ENCODE results near the gene TMEM242. TPM values are rescaled to one million over a fixed set of nuclear protein-coding genes. Genes with fewer than 3 reads are reported as not detected.

Gene TMEM242
- total RNA-seq, 1 experiment from 2014 or later: 9.4 TPM

DNA sequence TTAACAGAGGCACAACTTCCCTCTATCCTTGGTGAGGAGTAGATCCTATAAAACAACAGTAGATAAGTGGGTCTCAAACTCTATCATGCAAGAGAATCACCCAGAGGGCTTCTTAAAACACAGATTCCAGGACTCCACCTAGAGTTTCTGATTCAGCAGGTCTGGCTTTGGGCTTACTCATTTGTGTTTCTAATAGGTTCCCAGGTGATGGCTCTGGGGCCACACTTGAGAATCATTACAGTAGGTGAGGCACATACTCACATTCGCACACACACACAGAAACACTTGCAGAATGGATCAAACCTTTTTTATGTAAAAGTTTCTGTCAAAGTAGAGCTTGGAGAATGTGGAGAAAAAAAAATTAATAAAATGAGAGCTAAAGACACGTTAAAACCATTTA lies 52.4 kb downstream of the TMEM242 start:
- Mint-ChIP-seq H3K4me1 (ENCODE audit: insufficient read depth, unreplicated experiment) (no peaks in the 10 kb centered on the region), H3K27ac (ENCODE audit: low read depth, unreplicated experiment) (no peak overlapping the region), H3K27me3 (ENCODE audit: insufficient read depth, unreplicated experiment) (no peaks in the 10 kb centered on the region), H3K4me3 (ENCODE audit: unreplicated experiment) (no peak overlapping the region), H3K9me3 (ENCODE audit: unreplicated experiment) (peaks cover 12% of the 10 kb centered on the region), H3K36me3 (ENCODE audit: insufficient read depth, unreplicated experiment) (no peaks in the 10 kb centered on the region)
- intact Hi-C loops (cut with micrococcal nuclease): loop anchor here (10.0 kb wide), 1 partner anchor 1946 kb away; no protein-coding TSS in a partner anchor
- DNase-seq (ENCODE audit: unreplicated experiment): no peak
- TF ChIP-seq, protein P1, sequence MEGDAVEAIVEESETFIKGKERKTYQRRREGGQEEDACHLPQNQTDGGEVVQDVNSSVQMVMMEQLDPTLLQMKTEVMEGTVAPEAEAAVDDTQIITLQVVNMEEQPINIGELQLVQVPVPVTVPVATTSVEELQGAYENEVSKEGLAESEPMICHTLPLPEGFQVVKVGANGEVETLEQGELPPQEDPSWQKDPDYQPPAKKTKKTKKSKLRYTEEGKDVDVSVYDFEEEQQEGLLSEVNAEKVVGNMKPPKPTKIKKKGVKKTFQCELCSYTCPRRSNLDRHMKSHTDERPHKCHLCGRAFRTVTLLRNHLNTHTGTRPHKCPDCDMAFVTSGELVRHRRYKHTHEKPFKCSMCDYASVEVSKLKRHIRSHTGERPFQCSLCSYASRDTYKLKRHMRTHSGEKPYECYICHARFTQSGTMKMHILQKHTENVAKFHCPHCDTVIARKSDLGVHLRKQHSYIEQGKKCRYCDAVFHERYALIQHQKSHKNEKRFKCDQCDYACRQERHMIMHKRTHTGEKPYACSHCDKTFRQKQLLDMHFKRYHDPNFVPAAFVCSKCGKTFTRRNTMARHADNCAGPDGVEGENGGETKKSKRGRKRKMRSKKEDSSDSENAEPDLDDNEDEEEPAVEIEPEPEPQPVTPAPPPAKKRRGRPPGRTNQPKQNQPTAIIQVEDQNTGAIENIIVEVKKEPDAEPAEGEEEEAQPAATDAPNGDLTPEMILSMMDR (IDR thresholded peaks at IDR 0.05; ENCODE audit: unreplicated experiment): no peak
- BruUV-seq (replicated peaks): no TSS peak
- ChIA-PET CTCF (no interaction called here), POLR2A (no interaction called here)

DNA sequence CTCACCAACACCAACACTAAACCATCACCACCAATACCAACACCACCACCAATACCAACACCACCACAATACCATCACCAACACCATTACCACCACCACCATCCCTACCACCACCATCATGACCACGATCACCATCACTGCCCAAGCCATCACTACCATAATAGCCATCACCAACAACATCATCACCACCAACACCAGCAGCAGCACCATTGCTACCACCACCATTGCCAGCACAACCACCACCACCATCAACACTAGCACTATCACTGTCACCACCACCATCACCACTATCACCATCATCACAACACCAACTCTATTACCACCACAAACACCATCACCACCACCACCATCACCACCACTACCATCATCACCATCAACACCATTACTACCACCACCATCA lies 53.0 kb downstream of the TMEM242 start:
- no peaks in the 10 kb centered on the region for H3K36me3 Mint-ChIP-seq (ENCODE audit: insufficient read depth, unreplicated experiment)
- no peak overlapping the region for H3K4me3 Mint-ChIP-seq (ENCODE audit: unreplicated experiment)
- no peak overlapping the region for H3K27ac Mint-ChIP-seq (ENCODE audit: low read depth, unreplicated experiment)
- DNase-seq (ENCODE audit: unreplicated experiment): no peak
- TF ChIP-seq, protein P1 (IDR thresholded peaks at IDR 0.05; ENCODE audit: unreplicated experiment): no peak
- H3K9me3 Mint-ChIP-seq (ENCODE audit: unreplicated experiment): peaks cover 12% of the 10 kb centered on the region
- ChIA-PET POLR2A (no interaction called here), CTCF (no interaction called here)
- no peaks in the 10 kb centered on the region for H3K27me3 Mint-ChIP-seq (ENCODE audit: insufficient read depth, unreplicated experiment)
- intact Hi-C loops (cut with micrococcal nuclease): loop anchor here (10.0 kb wide), 1 partner anchor 1946 kb away; no protein-coding TSS in a partner anchor
- BruUV-seq (replicated peaks): no TSS peak
- no peaks in the 10 kb centered on the region for H3K4me1 Mint-ChIP-seq (ENCODE audit: insufficient read depth, unreplicated experiment)

DNA sequence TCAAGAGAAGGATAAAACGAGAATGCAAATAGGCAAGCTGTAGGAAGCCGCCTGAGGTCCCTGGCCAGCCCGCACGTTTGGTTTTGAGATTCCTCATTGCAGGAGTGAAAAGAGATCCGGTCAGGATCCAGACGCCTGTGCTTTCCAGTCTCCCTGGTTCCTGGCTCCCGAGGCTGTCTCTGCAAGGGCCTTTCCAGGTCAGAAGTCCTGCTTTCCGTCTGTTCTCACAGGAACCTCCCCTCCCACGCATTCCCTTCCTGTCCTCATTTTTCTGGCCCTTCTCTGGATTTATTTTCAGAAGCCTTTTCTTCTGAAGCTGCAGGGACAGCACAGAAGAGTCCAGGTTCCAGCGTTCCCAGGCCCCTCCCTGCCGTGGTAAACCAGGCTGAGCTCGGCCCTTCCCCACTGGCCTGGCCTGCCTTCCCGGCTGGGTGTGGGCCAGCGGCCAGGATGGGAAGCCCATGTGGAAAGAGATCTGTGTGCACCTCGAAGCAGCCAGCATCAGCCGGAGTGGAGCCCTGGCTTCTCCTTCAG lies 54.0 kb downstream of the TMEM242 start:
- H3K27me3 Mint-ChIP-seq (ENCODE audit: insufficient read depth, unreplicated experiment): no peaks in the 10 kb centered on the region
- H3K36me3 Mint-ChIP-seq (ENCODE audit: insufficient read depth, unreplicated experiment): no peaks in the 10 kb centered on the region
- no peak overlapping the region for H3K4me3 Mint-ChIP-seq (ENCODE audit: unreplicated experiment)
- CTCF ChIA-PET: no interaction called here
- TF ChIP-seq, protein P1 (IDR thresholded peaks at IDR 0.05; ENCODE audit: unreplicated experiment): no peak
- DNase-seq (ENCODE audit: unreplicated experiment): no peak
- no peak overlapping the region for H3K27ac Mint-ChIP-seq (ENCODE audit: low read depth, unreplicated experiment)
- H3K4me1 Mint-ChIP-seq (ENCODE audit: insufficient read depth, unreplicated experiment): no peaks in the 10 kb centered on the region
- peaks cover 12% of the 10 kb centered on the region for H3K9me3 Mint-ChIP-seq (ENCODE audit: unreplicated experiment)
- POLR2A ChIA-PET: no interaction called here
- intact Hi-C loops (cut with micrococcal nuclease): no loop called here
- BruUV-seq (replicated peaks): no TSS peak

DNA sequence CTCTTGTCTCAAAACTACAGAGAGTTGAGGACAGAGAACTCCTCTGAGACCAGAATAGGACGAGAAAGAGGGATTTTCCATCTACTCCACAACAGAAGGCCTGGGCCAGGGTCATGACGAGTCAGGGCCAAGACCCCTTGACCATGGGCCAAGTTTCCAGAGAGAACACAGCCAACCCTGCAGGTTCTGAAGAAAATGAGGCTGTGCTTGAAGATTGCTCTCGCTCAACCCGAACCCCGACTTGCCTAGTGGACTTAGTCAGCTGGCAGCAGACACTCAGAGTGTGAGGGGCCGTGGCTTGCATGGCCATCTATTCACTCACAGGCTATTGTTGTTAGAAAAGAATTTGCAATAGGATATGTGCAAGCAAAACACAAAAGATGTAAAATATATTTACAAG lies 54.5 kb downstream of the TMEM242 start:
- Mint-ChIP-seq H3K9me3 (ENCODE audit: unreplicated experiment) (peaks cover 12% of the 10 kb centered on the region), H3K36me3 (ENCODE audit: insufficient read depth, unreplicated experiment) (no peaks in the 10 kb centered on the region), H3K27me3 (ENCODE audit: insufficient read depth, unreplicated experiment) (no peaks in the 10 kb centered on the region), H3K4me1 (ENCODE audit: insufficient read depth, unreplicated experiment) (no peaks in the 10 kb centered on the region), H3K4me3 (ENCODE audit: unreplicated experiment) (no peak overlapping the region), H3K27ac (ENCODE audit: low read depth, unreplicated experiment) (no peak overlapping the region)
- TF ChIP-seq, protein P1 (IDR thresholded peaks at IDR 0.05; ENCODE audit: unreplicated experiment): no peak
- BruUV-seq (replicated peaks): no TSS peak
- CTCF ChIA-PET: no interaction called here
- intact Hi-C loops (cut with micrococcal nuclease): no loop called here
- no peak for DNase-seq (ENCODE audit: unreplicated experiment)
- POLR2A ChIA-PET: no interaction called here
